H1 (cell line): ENCODE measurements around the gene RGR. TPM values are rescaled to one million over a fixed set of nuclear protein-coding genes. Genes with fewer than 3 reads are reported as not detected.

Source experiments
- CTCF ChIA-PET: fragments of 300-600 bp; sonication (Branson Sonifier 250); formaldehyde crosslinking; loops from one replicate; lab custom pipeline; 2021; ENCODE audit not compliant: partially characterized antibody; lab: Charles Lee
- POLR2A ChIA-PET: fragments of 300-600 bp; sonication (Branson Sonifier 250); formaldehyde crosslinking; loops from one replicate; lab custom pipeline; 2021; ENCODE audit warnings: inconsistent platforms; ENCODE audit not compliant: partially characterized antibody; lab: Charles Lee
- DNase-seq, 2 experiments: peaks; one replicate each; pipeline versions ENCODE4 v3.0.0 to v3.0.0-alpha.2; 2010 to 2022; ENCODE audit warnings: low spot score in 2 of 2, low read depth in 1 of 2, mixed read lengths in 1 of 2
- FAIRE-seq: peaks from 2 replicates; lab custom pipeline; 2011; peaks lifted over from hg19 to GRCh38; lab: Jason Lieb, UNC
- H2AFZ ChIP-seq: 2 replicates; pipeline ENCODE4 v1.8.1; 2012; ENCODE audit warnings: low read length, inconsistent platforms
- H2AK5ac ChIP-seq: 2 replicates; pipeline ENCODE4 v1.6.1; 2013; ENCODE audit warnings: low read depth, low read length
- H2BK120ac ChIP-seq: replicated peaks from 2 replicates; pipeline ENCODE3; 2013; ENCODE audit warnings: low read depth, low read length, inconsistent platforms
- H2BK12ac ChIP-seq: 2 replicates; pipeline ENCODE4 v1.6.1; 2013; ENCODE audit warnings: low read depth, low read length
- H2BK15ac ChIP-seq: 2 replicates; pipeline ENCODE4 v1.6.1; 2013; ENCODE audit warnings: low read length
- H2BK20ac ChIP-seq: 2 replicates; pipeline ENCODE4 v1.6.1; 2013; ENCODE audit warnings: low read length
- H2BK5ac ChIP-seq: 2 replicates; pipeline ENCODE4 v1.6.1; 2013; ENCODE audit warnings: low read depth, low read length
- H3K14ac ChIP-seq: 2 replicates; pipeline ENCODE4 v1.6.1; 2013; ENCODE audit warnings: inconsistent platforms; ENCODE audit not compliant: insufficient read length
- H3K18ac ChIP-seq: 2 replicates; pipeline ENCODE4 v1.6.1; 2013; ENCODE audit warnings: low read length; ENCODE audit errors: extremely low read depth
- H3K23ac ChIP-seq: 2 replicates; pipeline ENCODE4 v1.6.1; 2013; ENCODE audit warnings: inconsistent platforms; ENCODE audit not compliant: insufficient read length
- H3K23me2 ChIP-seq: 2 replicates; pipeline ENCODE4 v1.6.1; 2013; ENCODE audit warnings: low read depth, low read length
- H3K27ac ChIP-seq: 2 replicates; pipeline ENCODE4 v1.6.1; 2011; ENCODE audit warnings: low read depth, low read length, inconsistent platforms
- H3K27me3 ChIP-seq, 4 experiments: replicated peaks in 1 of 4; 1 replicate in 1 of 4; 2 replicates in 3 of 4; pipeline versions ENCODE4 v1.6.1 to v1.8.1; 2011 to 2013; ENCODE audit warnings: low read length in 3 of 4, mild to moderate bottlenecking in 3 of 4, inconsistent platforms in 2 of 4, mixed read lengths in 2 of 4, moderate library complexity in 1 of 4; ENCODE audit not compliant: control insufficient read depth in 3 of 4, insufficient read depth in 3 of 4; ENCODE audit errors: extremely low read depth in 1 of 4
- H3K36me3 ChIP-seq, 4 experiments: 2 replicates each; pipeline versions ENCODE4 v1.6.1 to v1.8.1; 2011 to 2013; ENCODE audit warnings: mild to moderate bottlenecking in 4 of 4, low read length in 3 of 4, moderate library complexity in 2 of 4, control low read depth in 1 of 4, inconsistent platforms in 1 of 4; ENCODE audit not compliant: insufficient read depth in 4 of 4, control insufficient read depth in 2 of 4
- H3K4ac ChIP-seq: replicated peaks from 2 replicates; pipeline ENCODE3; 2013; ENCODE audit warnings: low read length, low read depth, mixed read lengths, inconsistent platforms; ENCODE audit not compliant: insufficient read length
- H3K4me1 ChIP-seq, 4 experiments: replicated peaks in 1 of 4; 1 replicate in 1 of 4; 2 replicates in 3 of 4; pipeline versions ENCODE4 v1.6.1 to v1.8.1; 2011 to 2013; ENCODE audit warnings: low read length in 3 of 4, inconsistent platforms in 2 of 4, mixed read lengths in 1 of 4; ENCODE audit not compliant: insufficient read depth in 4 of 4, control insufficient read depth in 3 of 4
- H3K4me2 ChIP-seq, 2 experiments: 2 replicates each; pipeline versions ENCODE4 v1.6.1 to v1.8.1; 2011 to 2013; ENCODE audit warnings: low read depth in 2 of 2, low read length in 2 of 2, control low read depth in 1 of 2, inconsistent platforms in 1 of 2, mild to moderate bottlenecking in 1 of 2; ENCODE audit not compliant: insufficient read depth in 1 of 2
- H3K4me3 ChIP-seq, 4 experiments: fragments of 200-600, 300-600 bp in 1 of 4; sonication (generic), shearing (Covaris generic), sonication (Bioruptor Twin) in 1 of 4; 2 replicates each; pipeline versions ENCODE4 v1.5.1 to v1.8.1; 2011 to 2016; ENCODE audit warnings: low read length in 4 of 4, low read depth in 3 of 4, control low read depth in 2 of 4, inconsistent platforms in 2 of 4, mild to moderate bottlenecking in 2 of 4, mixed read lengths in 1 of 4, moderate library complexity in 1 of 4; ENCODE audit not compliant: insufficient read depth in 2 of 4; ENCODE audit errors: extremely low read depth in 1 of 4
- H3K56ac ChIP-seq: replicated peaks from 2 replicates; pipeline ENCODE3; 2013; ENCODE audit warnings: low read depth, mild to moderate bottlenecking, mixed read lengths, low read length, inconsistent platforms; ENCODE audit not compliant: insufficient read length
- H3K79me1 ChIP-seq: 2 replicates; pipeline ENCODE4 v1.6.1; 2013; ENCODE audit warnings: low read depth, low read length, control low read depth
- H3K79me2 ChIP-seq, 2 experiments: 2 replicates each; pipeline versions ENCODE4 v1.6.1 to v1.8.1; 2012 to 2013; ENCODE audit warnings: low read length in 2 of 2, mild to moderate bottlenecking in 2 of 2, inconsistent platforms in 1 of 2; ENCODE audit not compliant: insufficient read depth in 2 of 2, control insufficient read depth in 1 of 2
- H3K9ac ChIP-seq, 4 experiments: replicated peaks in 1 of 4; 1 replicate in 1 of 4; 2 replicates in 3 of 4; pipeline versions ENCODE4 v1.6.1 to v1.8.1; 2011 to 2013; ENCODE audit warnings: low read depth in 3 of 4, low read length in 3 of 4, control low read depth in 2 of 4, mild to moderate bottlenecking in 2 of 4, moderate library complexity in 2 of 4, inconsistent platforms in 1 of 4; ENCODE audit errors: extremely low read depth in 1 of 4
- H3K9me3 ChIP-seq, 2 experiments: 2 replicates each; pipeline versions ENCODE4 v1.6.1 to v1.8.1; 2012 to 2013; ENCODE audit warnings: mild to moderate bottlenecking in 2 of 2, moderate library complexity in 2 of 2, control low read depth in 1 of 2, inconsistent platforms in 1 of 2, low read depth in 1 of 2, low read length in 1 of 2, mixed read lengths in 1 of 2; ENCODE audit not compliant: insufficient read depth in 2 of 2
- H4K20me1 ChIP-seq, 2 experiments: replicated peaks in 1 of 2; 2 replicates each; pipeline versions ENCODE3 to v1.8.1; 2011 to 2013; ENCODE audit warnings: inconsistent platforms in 2 of 2, low read length in 2 of 2, mild to moderate bottlenecking in 1 of 2; ENCODE audit not compliant: insufficient read depth in 2 of 2, control insufficient read depth in 1 of 2
- H4K5ac ChIP-seq: 2 replicates; pipeline ENCODE4 v1.6.1; 2013; ENCODE audit warnings: low read length, low read depth, mixed read lengths, inconsistent platforms; ENCODE audit not compliant: insufficient read length
- H4K8ac ChIP-seq: 2 replicates; pipeline ENCODE4 v1.8.0; 2013; ENCODE audit warnings: mild to moderate bottlenecking, moderate library complexity, low read length, inconsistent platforms; ENCODE audit not compliant: insufficient read depth; ENCODE audit errors: extremely low read depth
- H4K91ac ChIP-seq: replicated peaks from 2 replicates; pipeline ENCODE3; 2013; ENCODE audit warnings: low read length, mixed read lengths, inconsistent platforms; ENCODE audit not compliant: insufficient read length
- JUN ChIP-seq: IDR thresholded peaks from 2 replicates; pipeline ENCODE4 v1.6.1; 2011; ENCODE audit warnings: low read depth, mild to moderate bottlenecking, improper control_type of control experiment, low read length
- SP1 ChIP-seq: IDR thresholded peaks from 2 replicates; pipeline ENCODE4 v1.6.1; 2011; ENCODE audit warnings: low read depth, low read length
- WGBS, 2 experiments: shearing (Covaris generic) in 1 of 2; methylation state at CpG; one replicate each; pipeline versions ENCODE4 v1.1.6 to v1.1.7; 2013 to 2015; ENCODE audit warnings: low lambda C conversion rate in 2 of 2, mixed read lengths in 2 of 2, inconsistent platforms in 1 of 2, low coverage in 1 of 2, missing lambda C conversion rate in 1 of 2; ENCODE audit not compliant: insufficient replicate concordance in 2 of 2, insufficient coverage in 1 of 2, insufficient read length in 1 of 2; ENCODE audit errors: extremely low coverage in 1 of 2, missing lambda C conversion rate in 1 of 2; 5-methylcytosine and 5-hydroxymethylcytosine counted together
- polyA plus RNA-seq, 7 experiments: library from polyadenylated mRNA; depleted of rRNA in 3 of 7; stranded (reverse) in 5 of 7; unstranded in 2 of 7; fragments of >200 nt in 5 of 7; fragments of 200-250 nt in 2 of 7; gene quantifications; 1 replicate in 5 of 7; 2 replicates in 1 of 7; 4 replicates in 1 of 7; pipeline versions ENCODE4 v1.2.1 to v1.2.3, GENCODE V29; 2011 to 2013; ENCODE audit warnings: missing spikeins in 2 of 7, mixed read lengths in 2 of 7
- total RNA-seq: library from RNA; stranded (reverse); fragmentation: NEBNext Ultra II Directional; extraction: Animal tissue kit (Norgen Biotek cat#: 25700); gene quantifications from 2 replicates; pipeline ENCODE4 v1.2.1, GENCODE V29; 2021

RGR gene
- total and polyA plus RNA-seq, 2 of the 8 experiments (the other 6 are each of a cell fraction or from before 2014, with no cell fraction given) = not detected

- no peak for DNase-seq
- ChIA-PET POLR2A (interaction anchor here (1.5 kb wide), 1 partner anchor 11 kb away, joined by 3 read pairs; no protein-coding TSS in a partner anchor), CTCF (interaction anchor here (0.8 to 11.2 kb wide), 14 partner anchors 9 to 309 kb away, joined by 3 to 102 read pairs (median 4); partner anchors contain the start of gene LRIT2)
- Histone ChIP-seq H3K23ac (no peak overlapping the region), H3K14ac (no peak overlapping the region), H4K20me1 (no peaks in the 10 kb centered on the region), H2BK15ac (no peak overlapping the region), H2AK5ac (no peak overlapping the region), H3K4me3 (no peak overlapping the region), H4K91ac (no peak overlapping the region), H3K18ac (no peak overlapping the region), H4K5ac (no peak overlapping the region), H3K79me2 (no peaks in the 10 kb centered on the region), H3K79me1 (no peaks in the 10 kb centered on the region), H4K8ac (no peak overlapping the region), H2BK120ac (no peak overlapping the region), H3K36me3 (no peaks in the 10 kb centered on the region), H2BK5ac (no peak overlapping the region), H2AFZ (no peak overlapping the region), H3K9ac (no peak overlapping the region), H3K23me2 (no peaks in the 10 kb centered on the region; the same call in 1 of the 2 replicates), H3K27ac (no peak overlapping the region), H3K9me3 (no peaks in the 10 kb centered on the region), H2BK12ac (no peak overlapping the region), H2BK20ac (no peak overlapping the region), H3K4me1 (peaks cover 0 to 2% (median 0%) of the 10 kb centered on the region in 4 experiments; a peak in 3 of 7 replicates), H3K56ac (no peak overlapping the region), H3K4me2 (no peak overlapping the region), H3K4ac (no peak overlapping the region), H3K27me3 (peaks cover 0 to 10% (median 7%) of the 10 kb centered on the region in 4 experiments; a peak in 5 of 7 replicates)
- 87% methylated on average over 3 of the region's 3 CpGs; no CpG with 5 or more reads in 1 of the 2 experiments for WGBS, 2 experiments
- FAIRE-seq = no peak
- TF ChIP-seq JUN (no peak), SP1 (no peak)
Observed at GRCh38 chr10:84238909-84239308, 5.9 kb upstream of the RGR start.
